NB4 (cell line): ENCODE measurements around the gene PARM1.

ENCODE experiments used
- DNase-seq: peaks from one replicate; pipeline ENCODE4 v3.0.0; 2010; ENCODE audit warnings: low read depth
- H3K4me3 ChIP-seq: one replicate; pipeline ENCODE4 v1.5.1; 2011; ENCODE audit warnings: mild to moderate bottlenecking, low read depth, low read length, moderate library complexity
- MYC ChIP-seq: IDR thresholded peaks from 2 replicates; pipeline ENCODE4 v1.6.1; 2011; ENCODE audit warnings: low read depth, low read length
- POLR2A ChIP-seq: IDR thresholded peaks from 2 replicates; pipeline ENCODE4 v1.6.1; 2011; ENCODE audit warnings: mild to moderate bottlenecking; ENCODE audit not compliant: insufficient read length; ENCODE audit errors: extremely low read depth
- TF ChIP-seq, protein P1 (sequence below): IDR thresholded peaks from one replicate; pipeline ENCODE4 v1.5.1; 2012; ENCODE audit warnings: low read depth, low read length
- TF ChIP-seq, protein P2 (sequence below): IDR thresholded peaks from 2 replicates; pipeline ENCODE4 v1.6.1; 2011; ENCODE audit warnings: low read depth, low read length

The PARM1 gene, protein sequence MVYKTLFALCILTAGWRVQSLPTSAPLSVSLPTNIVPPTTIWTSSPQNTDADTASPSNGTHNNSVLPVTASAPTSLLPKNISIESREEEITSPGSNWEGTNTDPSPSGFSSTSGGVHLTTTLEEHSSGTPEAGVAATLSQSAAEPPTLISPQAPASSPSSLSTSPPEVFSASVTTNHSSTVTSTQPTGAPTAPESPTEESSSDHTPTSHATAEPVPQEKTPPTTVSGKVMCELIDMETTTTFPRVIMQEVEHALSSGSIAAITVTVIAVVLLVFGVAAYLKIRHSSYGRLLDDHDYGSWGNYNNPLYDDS

DNA sequence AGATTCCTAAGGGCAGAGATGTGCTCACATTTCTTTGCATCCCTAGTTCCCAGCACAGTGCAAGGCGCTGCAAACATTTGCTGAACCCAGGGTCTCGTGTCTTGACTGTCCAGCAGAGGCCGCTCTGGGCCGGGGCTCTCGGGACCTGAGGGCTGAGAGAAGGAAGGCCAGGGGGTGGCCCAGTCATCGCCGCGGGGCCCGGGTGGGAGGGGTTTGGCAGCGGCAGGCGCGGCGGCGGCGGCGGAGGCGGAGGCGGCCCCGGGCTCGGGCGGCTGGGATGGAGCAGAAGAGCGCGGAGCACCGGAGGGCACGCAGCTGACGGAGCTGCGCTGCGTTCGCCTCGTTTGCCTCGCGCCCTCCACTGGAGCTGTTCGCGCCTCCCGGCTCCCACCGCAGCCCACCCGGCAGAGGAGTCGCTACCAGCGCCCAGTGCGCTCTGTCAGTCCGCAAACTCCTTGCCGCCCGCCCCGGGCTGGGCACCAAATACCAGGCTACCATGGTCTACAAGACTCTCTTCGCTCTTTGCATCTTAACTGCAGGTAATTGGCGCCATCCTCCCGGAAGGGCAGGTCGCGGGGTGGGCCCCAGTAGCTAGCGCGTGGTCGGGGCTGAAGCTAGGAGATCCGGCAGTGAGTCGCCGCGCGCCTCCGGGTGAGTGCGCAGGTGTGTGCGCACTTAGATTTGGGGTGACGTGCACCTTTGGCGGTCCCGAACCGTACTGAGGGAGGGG is at the start of gene PARM1:
PARM1 (plus strand) TSS at position 285 of the 730 bp plus-strand sequence; CDS start at position 497, 212 bp downstream.
- peak; percentile 34 for DNase-seq
- TF ChIP-seq POLR2A (no peak), MYC (no peak)
- TF ChIP-seq, protein P1, sequence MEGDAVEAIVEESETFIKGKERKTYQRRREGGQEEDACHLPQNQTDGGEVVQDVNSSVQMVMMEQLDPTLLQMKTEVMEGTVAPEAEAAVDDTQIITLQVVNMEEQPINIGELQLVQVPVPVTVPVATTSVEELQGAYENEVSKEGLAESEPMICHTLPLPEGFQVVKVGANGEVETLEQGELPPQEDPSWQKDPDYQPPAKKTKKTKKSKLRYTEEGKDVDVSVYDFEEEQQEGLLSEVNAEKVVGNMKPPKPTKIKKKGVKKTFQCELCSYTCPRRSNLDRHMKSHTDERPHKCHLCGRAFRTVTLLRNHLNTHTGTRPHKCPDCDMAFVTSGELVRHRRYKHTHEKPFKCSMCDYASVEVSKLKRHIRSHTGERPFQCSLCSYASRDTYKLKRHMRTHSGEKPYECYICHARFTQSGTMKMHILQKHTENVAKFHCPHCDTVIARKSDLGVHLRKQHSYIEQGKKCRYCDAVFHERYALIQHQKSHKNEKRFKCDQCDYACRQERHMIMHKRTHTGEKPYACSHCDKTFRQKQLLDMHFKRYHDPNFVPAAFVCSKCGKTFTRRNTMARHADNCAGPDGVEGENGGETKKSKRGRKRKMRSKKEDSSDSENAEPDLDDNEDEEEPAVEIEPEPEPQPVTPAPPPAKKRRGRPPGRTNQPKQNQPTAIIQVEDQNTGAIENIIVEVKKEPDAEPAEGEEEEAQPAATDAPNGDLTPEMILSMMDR, result peak; percentile 21
- H3K4me3 ChIP-seq, result no peak within 1 kb of the TSS

DNA sequence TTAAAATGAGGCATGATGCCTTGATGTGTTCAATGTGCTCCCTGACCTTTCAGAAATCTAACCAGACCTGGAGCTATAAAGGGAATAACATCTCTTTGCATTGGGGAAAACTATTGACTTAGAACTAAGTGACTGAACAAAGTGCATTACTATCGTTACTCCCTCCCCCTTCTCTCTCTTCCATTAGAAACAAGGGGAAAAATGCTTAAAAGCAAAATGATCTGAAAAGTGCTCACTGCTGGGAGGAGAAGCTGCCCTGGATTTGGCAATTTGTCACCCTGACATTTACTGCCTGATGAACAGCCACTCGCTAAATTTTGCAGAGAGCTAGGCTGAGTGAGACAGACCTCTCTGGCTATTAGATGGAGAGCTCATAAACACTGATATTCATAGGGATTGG is 48.6 kb upstream of the PARM1 start:
- H3K4me3 ChIP-seq, result no peak overlapping the region
- DNase-seq, result no peak
- TF ChIP-seq, protein P1, result no peak
- TF ChIP-seq POLR2A (no peak), MYC (no peak)
- TF ChIP-seq, protein P2, sequence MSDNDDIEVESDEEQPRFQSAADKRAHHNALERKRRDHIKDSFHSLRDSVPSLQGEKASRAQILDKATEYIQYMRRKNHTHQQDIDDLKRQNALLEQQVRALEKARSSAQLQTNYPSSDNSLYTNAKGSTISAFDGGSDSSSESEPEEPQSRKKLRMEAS, result no peak

DNA sequence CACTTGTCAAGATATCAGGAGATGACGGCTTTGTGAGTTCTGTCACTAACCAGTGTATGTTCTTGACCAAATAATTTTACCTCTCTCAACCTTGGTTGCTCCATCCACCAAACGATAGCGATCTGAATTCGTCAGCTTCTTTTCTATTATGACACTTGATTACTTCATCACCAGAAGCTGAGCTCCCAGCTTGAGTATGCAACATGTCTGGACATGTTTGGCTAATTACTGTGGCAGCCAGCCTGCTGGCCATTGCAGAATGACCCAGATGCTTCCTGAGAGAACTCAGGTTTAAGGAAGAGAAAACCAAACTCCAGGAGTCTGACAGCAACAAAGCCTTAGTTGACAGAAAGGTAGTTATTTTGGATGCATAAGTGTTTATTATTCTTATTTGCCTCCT is 46.4 kb upstream of the PARM1 start:
- H3K4me3 ChIP-seq, result no peak overlapping the region
- TF ChIP-seq, protein P1, result no peak
- TF ChIP-seq MYC, result no peak
- TF ChIP-seq, protein P2, result no peak
- TF ChIP-seq POLR2A, result no peak
- no peak for DNase-seq

DNA sequence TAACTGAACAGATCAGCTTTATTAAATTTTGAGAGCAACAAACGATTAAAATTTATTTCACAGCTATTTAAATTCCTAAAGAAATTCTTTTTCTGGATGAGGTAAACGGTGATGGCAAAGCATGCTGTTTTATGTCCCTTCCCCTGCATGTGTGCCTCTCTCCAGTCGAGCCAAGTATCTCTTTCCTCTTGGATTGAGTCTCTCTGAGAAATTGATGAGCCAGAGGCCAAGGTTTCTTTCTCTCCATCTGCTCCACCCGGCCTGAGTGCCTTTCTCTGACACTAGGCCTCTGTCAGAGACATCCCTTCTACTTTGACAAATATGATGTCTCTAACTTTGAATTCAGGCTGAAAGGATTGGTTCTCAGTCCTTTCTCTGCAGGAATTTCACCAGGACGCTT is 42.6 kb upstream of the PARM1 start:
- no peak for TF ChIP-seq MYC
- no peak for TF ChIP-seq POLR2A
- TF ChIP-seq, protein P1, result no peak
- no peak for DNase-seq
- H3K4me3 ChIP-seq, result no peak overlapping the region

DNA sequence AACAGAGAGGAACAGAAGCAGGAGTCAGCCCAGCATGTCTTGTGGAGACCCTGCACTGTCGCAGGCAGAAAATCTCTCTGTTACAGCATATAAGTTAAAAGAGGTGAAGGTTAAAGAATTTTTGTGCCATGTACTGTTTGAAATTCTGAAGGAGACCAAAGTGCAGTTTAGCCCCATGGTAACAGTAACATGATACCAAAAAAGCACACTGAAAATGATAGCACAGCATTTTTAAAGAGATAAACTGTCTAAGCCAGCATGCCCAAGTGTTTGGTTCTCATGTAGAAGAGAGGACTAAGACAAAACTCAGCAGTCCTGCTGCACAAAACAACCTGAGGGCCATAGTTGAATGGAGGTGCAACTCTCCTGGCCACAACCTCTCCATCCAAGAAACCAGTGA is 41.9 kb upstream of the PARM1 start:
- no peak for DNase-seq
- H3K4me3 ChIP-seq, result no peak overlapping the region
- TF ChIP-seq, protein P2, result no peak
- TF ChIP-seq POLR2A (no peak), MYC (no peak)
- TF ChIP-seq, protein P1, result no peak

DNA sequence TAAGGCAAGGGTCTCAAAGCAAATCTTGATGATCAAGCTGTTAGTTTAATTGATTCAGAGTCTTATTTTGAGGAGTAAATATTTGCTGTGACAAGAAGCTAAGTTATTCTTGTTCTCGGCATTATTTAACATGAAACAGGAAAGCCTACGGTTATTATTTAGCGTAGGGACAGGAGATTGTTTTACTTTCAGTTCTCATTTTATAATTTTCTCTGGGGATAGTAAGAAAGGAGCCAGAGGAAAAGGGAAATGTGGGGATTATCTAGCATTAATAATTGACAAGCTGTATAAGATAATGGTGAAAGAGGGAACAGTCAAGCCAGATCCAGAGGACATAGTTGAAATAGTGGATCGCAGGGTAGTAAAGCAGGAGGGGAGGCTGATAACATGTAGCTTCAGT is 39.7 kb upstream of the PARM1 start:
- H3K4me3 ChIP-seq, result no peak overlapping the region
- TF ChIP-seq, protein P1, result no peak
- TF ChIP-seq MYC (no peak), POLR2A (no peak)
- TF ChIP-seq, protein P2, result no peak
- DNase-seq, result no peak
